Loucy (cell line): Measurements from ENCODE around the gene EVI5.

Experiments used
- EZH2phosphoT487 ChIP-seq: fragments of 200-600 bp; IDR thresholded peaks from 2 replicates; pipeline ENCODE4 v1.6.1; 2018; ENCODE audit warnings: antibody characterized with exemption, mild to moderate bottlenecking, moderate library complexity, borderline replicate concordance
- TF ChIP-seq, protein P1 (sequence below): fragments of 200-600 bp; sonication (generic); conservative IDR thresholded peaks from 2 replicates; pipeline ENCODE4 v1.5.1; 2014; ENCODE audit warnings: mild to moderate bottlenecking, antibody characterized with exemption, low read length

DNA sequence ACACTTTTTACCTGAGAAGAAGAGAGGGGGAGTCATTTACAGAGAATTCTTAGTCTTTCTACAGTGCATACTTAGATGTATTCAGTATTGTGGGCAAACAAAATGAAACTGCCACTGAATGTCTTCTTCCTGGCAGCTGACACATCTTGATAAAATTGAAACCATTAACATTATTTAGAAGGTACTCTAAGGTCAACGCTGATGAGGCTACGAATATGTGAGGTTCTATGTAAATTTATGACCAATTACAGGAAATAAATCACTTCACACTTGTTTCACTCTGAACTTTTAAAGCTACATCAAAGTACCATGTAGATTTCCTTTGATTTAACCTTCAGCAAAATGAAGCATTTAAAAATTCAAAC, 246.9 kb downstream of the EVI5 start:
- TF ChIP-seq, protein P1, sequence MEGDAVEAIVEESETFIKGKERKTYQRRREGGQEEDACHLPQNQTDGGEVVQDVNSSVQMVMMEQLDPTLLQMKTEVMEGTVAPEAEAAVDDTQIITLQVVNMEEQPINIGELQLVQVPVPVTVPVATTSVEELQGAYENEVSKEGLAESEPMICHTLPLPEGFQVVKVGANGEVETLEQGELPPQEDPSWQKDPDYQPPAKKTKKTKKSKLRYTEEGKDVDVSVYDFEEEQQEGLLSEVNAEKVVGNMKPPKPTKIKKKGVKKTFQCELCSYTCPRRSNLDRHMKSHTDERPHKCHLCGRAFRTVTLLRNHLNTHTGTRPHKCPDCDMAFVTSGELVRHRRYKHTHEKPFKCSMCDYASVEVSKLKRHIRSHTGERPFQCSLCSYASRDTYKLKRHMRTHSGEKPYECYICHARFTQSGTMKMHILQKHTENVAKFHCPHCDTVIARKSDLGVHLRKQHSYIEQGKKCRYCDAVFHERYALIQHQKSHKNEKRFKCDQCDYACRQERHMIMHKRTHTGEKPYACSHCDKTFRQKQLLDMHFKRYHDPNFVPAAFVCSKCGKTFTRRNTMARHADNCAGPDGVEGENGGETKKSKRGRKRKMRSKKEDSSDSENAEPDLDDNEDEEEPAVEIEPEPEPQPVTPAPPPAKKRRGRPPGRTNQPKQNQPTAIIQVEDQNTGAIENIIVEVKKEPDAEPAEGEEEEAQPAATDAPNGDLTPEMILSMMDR, result no peak; the same call in 1 of the 2 replicates
- no peak for TF ChIP-seq EZH2phosphoT487
